GM23248 (cell line): Measurements from ENCODE around the gene KRTAP12-2. TPM values are rescaled to one million over a fixed set of nuclear protein-coding genes. Genes with fewer than 3 reads are reported as not detected.
"Not testable (repeated sequence)": the region's sequence is repeated elsewhere in the genome, so short reads cannot be mapped to it uniquely, and the experiment has no call there.

Experiments
- DNase-seq: peaks from one replicate; pipeline ENCODE4 v3.0.0-alpha.2; 2015
- H2AFZ ChIP-seq: fragments of 200-600 bp; sonication (generic); 2 replicates; pipeline ENCODE4 v1.6.1; 2016; ENCODE audit warnings: antibody characterized with exemption
- H3F3A ChIP-seq: fragments of 200-600 bp; sonication (generic); 2 replicates; pipeline ENCODE4 v1.6.1; 2016; ENCODE audit warnings: mild to moderate bottlenecking, antibody characterized with exemption, mixed run types; ENCODE audit not compliant: insufficient read depth
- H3K27ac ChIP-seq: fragments of 200-600 bp; sonication (generic); 2 replicates; pipeline ENCODE4 v1.5.1; 2016; ENCODE audit warnings: mild to moderate bottlenecking
- H3K27me3 ChIP-seq: fragments of 200-600 bp; sonication (generic); replicated peaks from 2 replicates; pipeline ENCODE4 v1.6.1; 2016; ENCODE audit warnings: mild to moderate bottlenecking; ENCODE audit not compliant: insufficient read depth
- H3K36me3 ChIP-seq: fragments of 200-600 bp; sonication (generic); 2 replicates; pipeline ENCODE4 v1.6.1; 2016; ENCODE audit warnings: low read depth, mild to moderate bottlenecking
- H3K4me1 ChIP-seq: fragments of 200-600 bp; sonication (generic); 2 replicates; pipeline ENCODE4 v1.6.1; 2016; ENCODE audit warnings: mild to moderate bottlenecking; ENCODE audit not compliant: insufficient read depth
- H3K4me2 ChIP-seq: fragments of 200-600 bp; sonication (generic); one replicate; pipeline ENCODE4 v1.6.1; 2016; ENCODE audit warnings: mild to moderate bottlenecking; ENCODE audit not compliant: unreplicated experiment
- H3K4me3 ChIP-seq: fragments of 200-600 bp; sonication (generic); 2 replicates; pipeline ENCODE4 v1.5.1; 2016; ENCODE audit warnings: mild to moderate bottlenecking
- H3K79me2 ChIP-seq: fragments of 200-600 bp; sonication (generic); 2 replicates; pipeline ENCODE4 v1.6.1; 2016; ENCODE audit warnings: mild to moderate bottlenecking; ENCODE audit not compliant: insufficient read depth
- H3K9ac ChIP-seq: fragments of 200-600 bp; sonication (generic); 2 replicates; pipeline ENCODE4 v1.6.1; 2016; ENCODE audit warnings: mild to moderate bottlenecking
- H3K9me2 ChIP-seq: fragments of 200-600 bp; sonication (generic); 2 replicates; pipeline ENCODE4 v1.6.1; 2016; ENCODE audit warnings: mixed run types, mild to moderate bottlenecking, moderate library complexity; ENCODE audit not compliant: insufficient read depth
- H3K9me3 ChIP-seq: fragments of 200-600 bp; sonication (generic); one replicate; pipeline ENCODE4 v1.6.1; 2017; ENCODE audit warnings: low read depth
- H4K20me1 ChIP-seq: fragments of 200-600 bp; sonication (generic); 2 replicates; pipeline ENCODE4 v1.6.0; 2016; ENCODE audit not compliant: insufficient read depth
- EZH2 ChIP-seq: fragments of 200-600 bp; sonication (generic); IDR thresholded peaks from 2 replicates; pipeline ENCODE4 v1.6.1; 2018; ENCODE audit warnings: antibody characterized with exemption, mild to moderate bottlenecking; ENCODE audit not compliant: insufficient read depth, poor library complexity, severe bottlenecking
- EZH2phosphoT487 ChIP-seq: fragments of 200-600 bp; sonication (generic); IDR thresholded peaks from 2 replicates; pipeline ENCODE4 v1.6.1; 2018; ENCODE audit warnings: antibody characterized with exemption, moderate library complexity, mild to moderate bottlenecking, low read depth; ENCODE audit not compliant: insufficient read depth
- WGBS, 2 experiments: methylation state at CpG; one replicate each; pipeline ENCODE4 v1.1.6; 2015 to 2017; ENCODE audit warnings: low lambda C conversion rate in 2 of 2, low coverage in 1 of 2; ENCODE audit errors: missing lambda C conversion rate in 2 of 2; 5-methylcytosine and 5-hydroxymethylcytosine counted together
- in situ Hi-C: fragments of 300-500 bp; cut with MboI; formaldehyde crosslinking; loops from 2 replicates; pipeline ENCODE4 v1.15.0; 2020
- polyA plus RNA-seq: library from polyadenylated mRNA; unstranded; fragments of >200 nt; fragmentation: Nextera tagmentation; extraction: Ambion mirVana; gene quantifications from 2 replicates; pipeline ENCODE4 v1.2.1, GENCODE V29; 2016
- total RNA-seq: library from RNA; depleted of rRNA; stranded (reverse); fragments of >200 nt; shearing (Covaris generic); gene quantifications from 2 replicates; pipeline ENCODE4 v1.2.3, GENCODE V29; 2014

KRTAP12-2 gene
- total and polyA plus RNA-seq, 2 experiments from 2014 or later, result not detected

DNA sequence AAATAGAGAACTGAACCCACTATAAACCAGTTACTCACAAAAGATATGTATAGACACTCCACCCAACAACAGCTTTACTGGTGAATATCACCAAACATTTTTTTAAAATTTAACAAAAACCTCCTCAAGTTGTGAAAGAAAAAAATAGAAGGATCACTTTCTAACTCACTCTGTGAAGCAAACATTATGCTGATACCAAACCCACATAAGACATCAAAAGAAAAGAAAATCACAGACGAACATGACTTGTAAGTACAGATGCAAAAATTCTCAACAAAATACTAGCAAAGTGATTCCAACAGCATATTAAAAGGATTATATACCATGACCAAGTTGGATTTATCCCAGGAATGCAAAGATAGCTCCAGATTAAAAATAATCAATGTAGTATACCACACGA lies 25.0 kb upstream of the KRTAP12-2 start:
- Histone ChIP-seq H3K4me3 (no peak overlapping the region), H4K20me1 (no peaks in the 10 kb centered on the region), H3F3A (no peaks in the 10 kb centered on the region), H3K4me2 (no peak overlapping the region), H3K9me3 (no peaks in the 10 kb centered on the region), H3K36me3 (no peaks in the 10 kb centered on the region), H3K79me2 (no peaks in the 10 kb centered on the region), H3K4me1 (no peaks in the 10 kb centered on the region), H3K9ac (no peak overlapping the region), H3K27me3 (peaks cover 37% of the 10 kb centered on the region), H3K9me2 (no peaks in the 10 kb centered on the region), H2AFZ (no peak overlapping the region), H3K27ac (no peak overlapping the region)
- TF ChIP-seq EZH2phosphoT487, result no peak
- TF ChIP-seq EZH2, result no peak
- in situ Hi-C loops, result no loop called here
- DNase-seq, result no peak
- WGBS, 2 experiments, result 3 to 6% methylated on average over 2 of the region's 2 CpGs

GRCh38 chr21:44689740-44690139 lies 23.0 kb upstream of the KRTAP12-2 start:
- H3K4me2 ChIP-seq, H3K9me2 ChIP-seq, H3K9me3 ChIP-seq, H3K4me3 ChIP-seq, H2AFZ ChIP-seq, H3K79me2 ChIP-seq, H4K20me1 ChIP-seq, H3K4me1 ChIP-seq, H3K27ac ChIP-seq, H3F3A ChIP-seq, DNase-seq, H3K9ac ChIP-seq, H3K36me3 ChIP-seq, in situ Hi-C loops: not testable (repeated sequence)
- peaks cover 24% of the 10 kb centered on the region for H3K27me3 ChIP-seq
- 36 to 38% methylated on average over 3 of the region's 3 CpGs for WGBS, 2 experiments

GRCh38 chr21:44687671-44688070 lies 20.9 kb upstream of the KRTAP12-2 start:
- Histone ChIP-seq H3K27ac (no peak overlapping the region), H3K9me3 (no peaks in the 10 kb centered on the region), H3K4me3 (no peak overlapping the region), H3K79me2 (no peaks in the 10 kb centered on the region), H3K36me3 (no peaks in the 10 kb centered on the region), H3K4me2 (no peak overlapping the region), H3K9ac (no peak overlapping the region), H4K20me1 (no peaks in the 10 kb centered on the region), H3K27me3 (peaks cover 33% of the 10 kb centered on the region), H3K9me2 (no peaks in the 10 kb centered on the region), H3F3A (no peaks in the 10 kb centered on the region), H3K4me1 (no peaks in the 10 kb centered on the region), H2AFZ (no peak overlapping the region)
- DNase-seq, result no peak
- in situ Hi-C loops, result no loop called here
- TF ChIP-seq EZH2 (no peak), EZH2phosphoT487 (no peak)
- WGBS, 2 experiments, result 22 to 25% methylated on average over 11 of the region's 11 CpGs

DNA sequence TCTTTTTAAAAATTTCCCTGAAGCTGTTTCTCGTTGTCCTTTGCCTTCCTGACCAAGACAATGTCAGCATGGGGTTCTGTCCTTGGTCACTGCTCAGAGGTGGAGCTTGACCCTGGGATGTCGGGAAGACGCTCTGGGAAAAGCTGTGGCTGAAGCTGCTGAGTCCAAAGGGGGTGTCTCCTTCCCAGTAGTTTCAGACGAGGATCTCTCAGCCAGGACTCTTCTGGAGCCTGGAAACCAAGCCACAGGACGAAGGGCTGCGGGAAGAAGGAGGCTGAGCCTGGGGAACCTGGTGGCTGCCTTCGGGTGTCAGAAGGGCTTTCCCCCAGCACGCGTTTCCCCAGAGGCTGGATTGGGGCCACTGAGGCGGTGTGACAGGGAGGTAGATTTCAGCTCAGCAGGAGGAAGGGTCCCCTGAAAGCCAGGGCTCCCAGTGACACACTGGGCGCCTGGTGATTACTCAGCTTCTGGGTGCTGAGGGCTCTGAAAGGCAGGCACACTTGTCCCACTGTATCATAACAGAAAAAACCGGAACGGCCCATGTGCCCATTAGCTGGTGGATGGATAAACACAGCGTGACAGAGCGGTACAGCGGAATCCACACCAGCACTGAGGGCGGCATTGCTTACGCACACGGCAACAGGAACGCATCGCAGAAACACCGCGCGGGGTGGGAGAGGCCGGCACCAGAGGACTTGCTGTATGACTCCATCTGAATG lies 20.3 kb upstream of the KRTAP12-2 start:
- Histone ChIP-seq H3F3A (no peaks in the 10 kb centered on the region), H3K9me3 (no peaks in the 10 kb centered on the region), H3K4me3 (no peak overlapping the region), H3K9ac (no peak overlapping the region), H3K27ac (no peak overlapping the region), H3K27me3 (peaks cover 33% of the 10 kb centered on the region), H3K79me2 (no peaks in the 10 kb centered on the region), H3K36me3 (no peaks in the 10 kb centered on the region), H2AFZ (no peak overlapping the region), H3K9me2 (no peaks in the 10 kb centered on the region), H3K4me1 (no peaks in the 10 kb centered on the region), H4K20me1 (no peaks in the 10 kb centered on the region), H3K4me2 (no peak overlapping the region)
- WGBS, 2 experiments, result 38 to 40% methylated on average over 25 of the region's 25 CpGs
- in situ Hi-C loops, result no loop called here
- no peak for DNase-seq
- no peak for TF ChIP-seq EZH2phosphoT487
- no peak for TF ChIP-seq EZH2
